ENCODE results near the gene AGFG2. TPM values are rescaled to one million over a fixed set of nuclear protein-coding genes. Genes with fewer than 3 reads are reported as not detected.
A peak's percentile ranks its signal among the peaks of the same experiment; 100 is the strongest.

The AGFG2 gene
- total RNA-seq, 1 donor: 9.4 TPM

DNA sequence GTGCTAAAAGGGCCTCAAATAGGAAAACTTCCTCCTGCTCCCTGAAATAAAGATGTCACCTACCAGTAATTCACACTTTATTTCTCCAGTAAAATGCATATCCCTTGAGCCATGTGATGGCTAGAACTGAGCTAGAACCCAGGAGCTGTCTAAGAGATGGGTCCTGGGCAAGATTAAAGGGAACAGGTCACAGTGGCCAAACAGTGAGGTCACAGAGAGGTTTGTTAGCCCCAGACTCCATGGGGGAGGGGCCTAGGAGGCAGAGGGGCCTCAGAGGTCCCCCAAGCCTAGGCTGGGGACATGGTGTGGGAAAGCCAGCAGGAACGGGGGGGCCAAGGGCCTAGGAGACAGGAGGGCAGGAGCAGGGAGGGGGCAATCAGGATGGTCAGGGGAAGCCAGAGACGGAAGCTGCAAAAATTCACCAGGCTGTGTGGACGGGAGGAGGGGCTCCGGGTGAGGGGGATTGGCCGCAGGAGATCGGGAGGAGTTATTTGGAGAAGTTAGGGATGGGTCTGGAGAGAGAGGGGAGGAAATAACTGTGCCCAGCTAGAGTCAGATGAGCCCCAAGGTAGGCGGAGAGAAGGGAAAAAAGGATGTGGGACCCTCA is 50.4 kb downstream of the AGFG2 start:
- H3K27me3 ChIP-seq (ENCODE audit: insufficient read depth, low read length): no peaks in the 10 kb centered on the region
- peak; percentile 69 for DNase-seq (ENCODE audit: insufficient read length, low spot score, missing footprints)
- H4K20me1 ChIP-seq (ENCODE audit: insufficient read depth, low read length): peaks cover 11% of the 10 kb centered on the region
- H2AFZ ChIP-seq (ENCODE audit: low read length): no peak overlapping the region
- no peaks in the 10 kb centered on the region for H3K9me3 ChIP-seq (ENCODE audit: low read depth, low read length)
- peaks cover 17% of the 10 kb centered on the region for H3K4me1 ChIP-seq (ENCODE audit: insufficient read depth, low read length)
- H3K79me2 ChIP-seq (ENCODE audit: insufficient read depth, low read length): peaks cover 14% of the 10 kb centered on the region
- H3K4me3 ChIP-seq (ENCODE audit: insufficient read depth, low read length): no peak overlapping the region
- H3K36me3 ChIP-seq (ENCODE audit: insufficient read depth, low read length): no peaks in the 10 kb centered on the region
- H3K4me2 ChIP-seq (ENCODE audit: insufficient read depth, low read length): peak overlapping the region; percentile 58
- no peak overlapping the region for H3K27ac ChIP-seq (ENCODE audit: low read depth, low read length)
- TF ChIP-seq CTCF (IDR thresholded peaks at IDR 0.05; ENCODE audit: extremely low read depth, low read depth, low read length): no peak

DNA sequence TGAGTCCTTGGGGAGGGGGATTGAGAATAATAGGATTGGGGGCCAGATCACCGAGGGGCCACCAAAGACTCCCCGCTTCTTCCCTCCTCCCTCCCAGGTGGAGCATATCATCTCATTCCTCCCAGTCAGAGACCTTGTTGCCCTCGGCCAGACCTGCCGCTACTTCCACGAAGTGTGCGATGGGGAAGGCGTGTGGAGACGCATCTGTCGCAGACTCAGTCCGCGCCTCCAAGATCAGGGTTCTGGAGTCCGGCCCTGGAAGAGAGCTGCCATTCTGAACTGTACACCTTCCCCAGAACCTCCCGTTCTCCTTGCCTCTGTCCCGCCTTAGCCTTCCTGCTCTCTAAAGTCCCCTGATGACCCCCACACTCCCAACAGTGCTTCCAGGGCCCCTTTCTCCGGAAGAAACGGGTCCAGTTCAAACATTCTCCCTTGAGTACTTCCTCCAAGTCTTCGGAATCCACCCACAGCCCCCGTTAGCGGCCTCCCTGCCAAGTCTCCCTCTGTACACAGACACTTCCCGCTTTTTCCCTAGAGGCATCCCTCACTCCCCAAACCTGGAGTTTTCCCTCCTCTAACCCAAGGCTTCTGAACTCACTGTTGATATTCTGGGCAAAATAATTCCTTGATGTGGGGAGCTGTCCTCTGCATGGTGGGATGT is 51.2 kb downstream of the AGFG2 start:
- peak overlapping the region; percentile 89 for H2AFZ ChIP-seq (ENCODE audit: low read length)
- peaks cover 7% of the 10 kb centered on the region for H3K79me2 ChIP-seq (ENCODE audit: insufficient read depth, low read length)
- H3K36me3 ChIP-seq (ENCODE audit: insufficient read depth, low read length): no peaks in the 10 kb centered on the region
- H3K4me3 ChIP-seq (ENCODE audit: insufficient read depth, low read length): peak overlapping the region; percentile 47
- peak overlapping the region; percentile 58 for H3K4me2 ChIP-seq (ENCODE audit: insufficient read depth, low read length)
- H3K9me3 ChIP-seq (ENCODE audit: low read depth, low read length): no peaks in the 10 kb centered on the region
- H3K4me1 ChIP-seq (ENCODE audit: insufficient read depth, low read length): peaks cover 11% of the 10 kb centered on the region
- no peak overlapping the region for H3K27ac ChIP-seq (ENCODE audit: low read depth, low read length)
- H4K20me1 ChIP-seq (ENCODE audit: insufficient read depth, low read length): peaks cover 3% of the 10 kb centered on the region
- H3K27me3 ChIP-seq (ENCODE audit: insufficient read depth, low read length): no peaks in the 10 kb centered on the region
- no peak for TF ChIP-seq CTCF (IDR thresholded peaks at IDR 0.05; ENCODE audit: extremely low read depth, low read depth, low read length)
- peak; percentile 47 for DNase-seq (ENCODE audit: insufficient read length, low spot score, missing footprints)

- Histone ChIP-seq H3K9me3 (ENCODE audit: low read depth, low read length) (no peaks in the 10 kb centered on the region), H3K36me3 (ENCODE audit: insufficient read depth, low read length) (no peaks in the 10 kb centered on the region), H4K20me1 (ENCODE audit: insufficient read depth, low read length) (no peaks in the 10 kb centered on the region), H2AFZ (ENCODE audit: low read length) (no peak overlapping the region), H3K27me3 (ENCODE audit: insufficient read depth, low read length) (no peaks in the 10 kb centered on the region), H3K27ac (ENCODE audit: low read depth, low read length) (no peak overlapping the region), H3K4me2 (ENCODE audit: insufficient read depth, low read length) (no peak overlapping the region), H3K79me2 (ENCODE audit: insufficient read depth, low read length) (no peaks in the 10 kb centered on the region), H3K4me3 (ENCODE audit: insufficient read depth, low read length) (no peak overlapping the region), H3K4me1 (ENCODE audit: insufficient read depth, low read length) (peaks cover 8% of the 10 kb centered on the region)
- DNase-seq (ENCODE audit: insufficient read length, low spot score, missing footprints): peak; percentile 35
- no peak for TF ChIP-seq CTCF (IDR thresholded peaks at IDR 0.05; ENCODE audit: extremely low read depth, low read depth, low read length)
These were observed 52.6 kb downstream of the AGFG2 start for GRCh38 chr7:100591596-100591995.

DNA sequence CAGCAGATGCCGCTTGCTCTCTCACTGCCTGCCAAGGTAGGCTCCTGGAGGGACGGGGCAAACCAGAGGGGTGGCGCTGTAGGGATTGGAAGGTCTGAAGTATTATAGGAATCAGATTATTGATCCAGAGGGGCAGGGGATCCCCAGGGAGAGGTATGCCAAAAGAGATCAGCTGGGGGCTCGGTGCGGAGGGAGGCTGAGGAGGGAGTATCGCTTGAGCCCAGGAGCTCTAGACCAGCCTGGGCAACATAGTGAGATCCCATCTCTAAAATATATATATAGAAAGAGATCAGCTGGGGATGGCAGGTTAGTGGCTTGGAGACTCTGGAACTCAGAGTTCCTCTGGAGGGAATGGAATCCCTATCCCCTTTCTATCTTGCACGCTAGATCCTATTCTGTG is 56.2 kb downstream of the AGFG2 start:
- Histone ChIP-seq H3K79me2 (ENCODE audit: insufficient read depth, low read length) (no peaks in the 10 kb centered on the region), H3K9me3 (ENCODE audit: low read depth, low read length) (no peaks in the 10 kb centered on the region), H3K27me3 (ENCODE audit: insufficient read depth, low read length) (no peaks in the 10 kb centered on the region), H4K20me1 (ENCODE audit: insufficient read depth, low read length) (no peaks in the 10 kb centered on the region), H3K4me1 (ENCODE audit: insufficient read depth, low read length) (peaks cover 10% of the 10 kb centered on the region), H3K4me3 (ENCODE audit: insufficient read depth, low read length) (no peak overlapping the region), H3K36me3 (ENCODE audit: insufficient read depth, low read length) (no peaks in the 10 kb centered on the region), H2AFZ (ENCODE audit: low read length) (no peak overlapping the region), H3K27ac (ENCODE audit: low read depth, low read length) (no peak overlapping the region), H3K4me2 (ENCODE audit: insufficient read depth, low read length) (no peak overlapping the region)
- TF ChIP-seq CTCF (IDR thresholded peaks at IDR 0.05; ENCODE audit: extremely low read depth, low read depth, low read length): no peak
- peak; percentile 31 for DNase-seq (ENCODE audit: insufficient read length, low spot score, missing footprints)
